K562 (cell line): ENCODE results near the gene ERN1. TPM values are rescaled to one million over a fixed set of nuclear protein-coding genes. Genes with fewer than 3 reads are reported as not detected.
"Not testable (repeated sequence)": the region's sequence is repeated elsewhere in the genome, so short reads cannot be mapped to it uniquely, and the experiment has no call there.

ENCODE experiments used
- ATAC-seq: fragments of 200-7000 bp; cut with Tn5 transposase; 3 replicates; pipeline ENCODE4 v1.9.1; 2020; ENCODE audit warnings: moderate library complexity
- BruUV-seq: library from RNA; stranded (reverse); fragments of 400-500 nt; replicated peaks from 2 replicates; lab custom pipeline; 2021; lab: Mats Ljungman, UMichigan
- CTCF ChIA-PET: fragments of 300-600 bp; formaldehyde crosslinking; extraction: SDS; loops from one replicate; lab custom pipeline; 2021; ENCODE audit warnings: low intra/inter-chr PET ratio; lab: Yijun Ruan, JAX
- POLR2A ChIA-PET: fragments of 300-600, 350-650 bp; sonication (Branson Sonifier 250); formaldehyde crosslinking; extraction: SDS; loops from one replicate; lab custom pipeline; 2021; ENCODE audit warnings: antibody characterized with exemption, inconsistent platforms; lab: Yijun Ruan, JAX
- DNase-seq, 4 experiments: peaks; one replicate each; pipeline versions ENCODE4 v3.0.0 to v3.0.0-alpha.2; 2011 to 2018; ENCODE audit warnings: low spot score in 3 of 4, mixed read lengths in 3 of 4; ENCODE audit errors: extremely low read depth in 1 of 4
- FAIRE-seq: peaks from 2 replicates; lab custom pipeline; 2011; peaks lifted over from hg19 to GRCh38; lab: Jason Lieb, UNC
- H2AFZ ChIP-seq: 2 replicates; pipeline ENCODE4 v1.6.0; 2011; ENCODE audit warnings: low read depth, low read length, control low read depth, inconsistent platforms
- H3K27ac ChIP-seq: fragments of 200-600 bp; 3 replicates; pipeline ENCODE4 v1.8.0; 2011; ENCODE audit warnings: low read depth, mild to moderate bottlenecking, control low read depth, inconsistent platforms, low read length, moderate library complexity, mixed read lengths; ENCODE audit errors: extremely low read depth
- H3K27me3 ChIP-seq, 2 experiments: fragments of 300-600 bp in 1 of 2; 2 replicates in 1 of 2; 3 replicates in 1 of 2; pipeline versions ENCODE4 v1.6.0 to v1.8.0; 2011; ENCODE audit warnings: inconsistent platforms in 2 of 2, low read length in 2 of 2, mild to moderate bottlenecking in 1 of 2, mixed read lengths in 1 of 2, moderate library complexity in 1 of 2; ENCODE audit not compliant: control insufficient read depth in 2 of 2, insufficient read depth in 2 of 2
- H3K36me3 ChIP-seq: fragments of 300-600 bp; 3 replicates; pipeline ENCODE4 v1.8.0; 2011; ENCODE audit warnings: mild to moderate bottlenecking, low read length, inconsistent platforms; ENCODE audit not compliant: control insufficient read depth, insufficient read depth
- H3K4me1 ChIP-seq, 2 experiments: fragments of 200-600 bp in 1 of 2; replicated peaks in 1 of 2; 2 replicates in 1 of 2; 3 replicates in 1 of 2; pipeline versions ENCODE4 v1.5.1 to v1.8.0; 2011; ENCODE audit warnings: inconsistent platforms in 2 of 2, low read length in 2 of 2, mild to moderate bottlenecking in 1 of 2, mixed read lengths in 1 of 2, moderate library complexity in 1 of 2; ENCODE audit not compliant: control insufficient read depth in 2 of 2, insufficient read depth in 2 of 2
- H3K4me2 ChIP-seq: 2 replicates; pipeline ENCODE4 v1.6.1; 2011; ENCODE audit warnings: low read length, control low read depth, inconsistent platforms, mixed read lengths; ENCODE audit not compliant: insufficient read depth
- H3K4me3 ChIP-seq: fragments of 200-600 bp; sonication (generic), shearing (Covaris generic); 2 replicates; pipeline ENCODE4 v1.5.1; 2016; ENCODE audit warnings: control low read depth, inconsistent platforms
- H3K79me2 ChIP-seq: fragments of 200-600 bp; 3 replicates; pipeline ENCODE4 v1.8.0; 2011; ENCODE audit warnings: low read length, inconsistent platforms; ENCODE audit not compliant: control insufficient read depth, insufficient read depth
- H3K9ac ChIP-seq, 2 experiments: 2 replicates each; pipeline versions ENCODE4 v1.6.0 to v1.6.1; 2011; ENCODE audit warnings: low read depth in 2 of 2, low read length in 2 of 2, control low read depth in 1 of 2, inconsistent platforms in 1 of 2, mild to moderate bottlenecking in 1 of 2, mixed read lengths in 1 of 2; ENCODE audit not compliant: insufficient read depth in 1 of 2
- H3K9me1 ChIP-seq: one replicate; pipeline ENCODE4 v1.6.0; 2011; ENCODE audit warnings: inconsistent platforms, mild to moderate bottlenecking, low read length, moderate library complexity; ENCODE audit not compliant: control insufficient read depth, insufficient read depth
- H3K9me3 ChIP-seq: replicated peaks from 2 replicates; pipeline ENCODE4 v1.5.1; 2011; ENCODE audit warnings: low read depth, low read length, inconsistent platforms; ENCODE audit not compliant: control insufficient read depth, insufficient read depth
- H4K20me1 ChIP-seq: replicated peaks from 2 replicates; pipeline ENCODE4 v1.6.1; 2011; ENCODE audit warnings: low read length, inconsistent platforms, mixed read lengths; ENCODE audit not compliant: control insufficient read depth, insufficient read depth
- BDP1 ChIP-seq: IDR thresholded peaks from 3 replicates; pipeline ENCODE4 v1.6.1; 2011; ENCODE audit not compliant: insufficient read length, insufficient read depth
- FUS ChIP-seq: fragments of 200-400 bp; formaldehyde crosslinking; optimal IDR thresholded peaks from 2 replicates; pipeline ENCODE3; 2017; ENCODE audit warnings: low read depth, low read length
- SP1 ChIP-seq: sonication (generic); formaldehyde crosslinking; IDR thresholded peaks from 2 replicates; pipeline ENCODE4 v1.8.1; 2022; ENCODE audit warnings: mild to moderate bottlenecking, missing genetic modification reagents
- ZFP1 ChIP-seq: fragments of 450-650 bp; formaldehyde crosslinking; IDR thresholded peaks from 2 replicates; pipeline ENCODE4 v1.4.0; 2020; ENCODE audit warnings: mild to moderate bottlenecking, mixed read lengths
- ZFP30 ChIP-seq: fragments of 250-450 bp; sonication (Bioruptor Pico); IDR thresholded peaks from 2 replicates; pipeline ENCODE4 v1.8.0; 2022; ENCODE audit warnings: moderate library complexity, mild to moderate bottlenecking, inconsistent platforms, borderline replicate concordance
- ZNF134 ChIP-seq: fragments of 250-450 bp; sonication (Bioruptor Pico); conservative IDR thresholded peaks from 2 replicates; pipeline ENCODE4 v1.4.0; 2020
- ZNF311 ChIP-seq: fragments of 250-450 bp; sonication (Bioruptor Pico); IDR thresholded peaks from 2 replicates; pipeline ENCODE4 v1.4.0; 2020; ENCODE audit warnings: mild to moderate bottlenecking, moderate library complexity
- ZNF561 ChIP-seq: fragments of 450-650 bp; formaldehyde crosslinking; conservative IDR thresholded peaks from 2 replicates; pipeline ENCODE4 v1.4.0; 2020; ENCODE audit warnings: mild to moderate bottlenecking, moderate library complexity
- ZZZ3 ChIP-seq: fragments of 450-650 bp; IDR thresholded peaks from 2 replicates; pipeline ENCODE4 v1.6.1; 2016; ENCODE audit warnings: antibody characterized with exemption, mild to moderate bottlenecking, moderate library complexity
- WGBS: fragments of 100-300 bp; shearing (Covaris generic); methylation state at CpG from one replicate; pipeline ENCODE4 v1.1.6; 2016; ENCODE audit warnings: low coverage, mixed read lengths; ENCODE audit not compliant: insufficient coverage; ENCODE audit errors: missing lambda C conversion rate; 5-methylcytosine and 5-hydroxymethylcytosine counted together
- in situ Hi-C: fragments of 300-500 bp; cut with MboI; formaldehyde crosslinking; loops from 4 replicates; pipeline ENCODE4 v1.15.0; 2018; ENCODE audit warnings: inconsistent platforms, mixed read lengths
- intact Hi-C: fragments of 100-400 bp; cut with micrococcal nuclease; formaldehyde crosslinking; loops from 2 replicates; pipeline ENCODE4 v1.14.2; 2022
- polyA plus RNA-seq, 8 experiments: library from polyadenylated mRNA; depleted of rRNA in 4 of 8; stranded (reverse) in 5 of 8; unstranded in 3 of 8; fragments of >200 nt; fragmentation: Nextera tagmentation in 2 of 8; fragmentation: Illumina TruSeq in 1 of 8; extraction: Ambion mirVana in 2 of 8; extraction: Trizol in 1 of 8; gene quantifications; 2 replicates each; pipeline versions ENCODE4 v1.2.1 to v1.2.3, GENCODE V29; 2011 to 2014; ENCODE audit warnings: inconsistent platforms in 1 of 8, missing spikeins in 1 of 8
- total RNA-seq, 7 experiments: library from RNA; depleted of rRNA in 6 of 7; stranded (reverse); fragments of >200 nt in 6 of 7; fragmentation: Illumina TruSeq in 2 of 7; extraction: Trizol in 2 of 7; gene quantifications; 2 replicates each; pipeline versions ENCODE4 v1.2.1 to v1.2.3, GENCODE V29; 2011 to 2021; ENCODE audit warnings: low replicate concordance in 1 of 7
- TF ChIP-seq, protein P1 (sequence below): fragments of 450-650 bp; formaldehyde crosslinking; IDR thresholded peaks from 2 replicates; pipeline ENCODE4 v1.4.0; 2020; ENCODE audit warnings: mild to moderate bottlenecking, moderate library complexity
- TF ChIP-seq, protein P2 (sequence below): fragments of 250-450 bp; sonication (Bioruptor Pico); IDR thresholded peaks from 2 replicates; pipeline ENCODE4 v1.8.0; 2022; ENCODE audit warnings: inconsistent platforms, mild to moderate bottlenecking, moderate library complexity, borderline replicate concordance

The ERN1 gene
- total and polyA plus RNA-seq, 9 of the 15 experiments (the other 6 are each of a cell fraction or from before 2014, with no cell fraction given): 2.1 to 22.5 (median 7.3) TPM

DNA sequence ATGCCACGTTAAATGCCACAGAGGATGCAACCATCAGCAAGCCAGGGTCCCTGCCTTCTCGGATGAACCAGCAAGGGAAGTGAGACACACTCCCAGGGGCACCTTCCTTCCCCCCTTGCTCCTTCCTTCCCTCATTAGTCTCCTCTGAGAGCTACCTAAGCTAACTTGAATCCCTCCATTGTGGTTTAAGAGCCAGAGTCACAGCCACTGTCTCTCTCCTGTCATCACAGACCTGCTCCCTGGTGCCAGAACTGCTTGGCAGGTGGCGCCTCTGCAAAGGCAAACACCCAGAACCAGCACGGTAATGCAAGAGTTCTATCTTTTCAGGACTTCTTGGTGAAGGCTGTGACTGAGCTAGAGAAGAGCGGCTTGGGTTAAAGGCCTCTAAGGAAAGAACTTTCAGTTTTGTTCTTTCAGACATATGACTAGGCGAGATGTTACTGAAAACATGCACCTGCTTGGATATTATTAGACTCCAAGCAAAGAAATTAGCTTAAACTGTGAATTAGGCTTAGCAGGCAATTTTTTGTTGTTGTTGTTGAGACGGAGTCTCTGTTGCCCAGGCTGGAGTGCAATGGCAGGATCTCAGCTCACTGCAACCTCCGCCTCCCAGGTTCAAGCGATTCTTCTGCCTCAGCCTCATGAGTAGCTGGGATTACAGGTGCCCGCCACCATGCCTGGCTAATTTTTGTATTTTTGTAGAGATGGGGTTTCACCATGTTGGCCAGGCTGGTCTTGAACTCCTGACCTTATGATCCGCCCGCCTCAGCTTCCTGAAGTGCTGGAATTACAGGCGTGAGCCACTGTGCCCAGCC lies 8.8 kb downstream of the ERN1 start:
- FAIRE-seq, H4K20me1 ChIP-seq, in situ Hi-C loops, H3K9me1 ChIP-seq, H3K4me2 ChIP-seq, H2AFZ ChIP-seq, H3K27me3 ChIP-seq, H3K79me2 ChIP-seq, H3K4me1 ChIP-seq, H3K36me3 ChIP-seq, DNase-seq, ATAC-seq, CTCF ChIA-PET, H3K27ac ChIP-seq, H3K4me3 ChIP-seq, H3K9ac ChIP-seq, H3K9me3 ChIP-seq, BruUV-seq, intact Hi-C loops: not testable (repeated sequence)
- POLR2A ChIA-PET: interaction anchor here (0.7 to 0.9 kb wide), 3 partner anchors 8 to 24 kb away, joined by 3 to 4 read pairs (median 3); partner anchors contain the start of gene ERN1
- 94% methylated on average over 12 of the region's 13 CpGs for WGBS

DNA sequence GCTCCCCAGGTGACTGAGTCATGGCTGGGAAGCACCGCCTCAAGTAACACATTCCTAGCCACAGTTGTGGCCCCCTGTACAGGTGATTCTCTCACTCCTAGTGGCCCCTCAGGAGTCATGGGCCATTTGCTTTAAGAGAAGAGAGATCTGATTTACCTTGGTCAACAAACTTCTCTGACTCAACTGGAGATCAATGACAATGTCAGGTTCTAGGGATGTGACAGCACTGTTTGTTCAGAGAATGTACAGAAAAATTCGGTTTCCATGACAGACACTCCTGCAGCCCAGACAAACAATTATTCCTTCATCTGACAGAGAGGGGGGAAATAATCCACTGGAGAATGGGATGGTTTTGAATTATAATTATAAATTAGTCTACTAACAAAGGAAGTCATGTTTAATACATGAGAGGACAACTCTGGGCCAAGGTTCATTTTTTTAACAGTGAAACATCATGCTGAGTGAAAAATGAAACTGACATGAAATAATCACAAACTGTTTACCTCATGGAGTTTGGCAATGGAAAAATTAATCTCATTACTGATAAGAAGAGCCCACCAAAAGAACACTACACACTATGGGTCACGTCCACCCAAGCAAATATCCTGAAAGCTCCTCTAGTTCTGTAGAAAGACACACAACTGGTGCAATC lies 9.7 kb downstream of the ERN1 start:
- no peak overlapping the region for H3K4me2 ChIP-seq
- TF ChIP-seq, protein P1, sequence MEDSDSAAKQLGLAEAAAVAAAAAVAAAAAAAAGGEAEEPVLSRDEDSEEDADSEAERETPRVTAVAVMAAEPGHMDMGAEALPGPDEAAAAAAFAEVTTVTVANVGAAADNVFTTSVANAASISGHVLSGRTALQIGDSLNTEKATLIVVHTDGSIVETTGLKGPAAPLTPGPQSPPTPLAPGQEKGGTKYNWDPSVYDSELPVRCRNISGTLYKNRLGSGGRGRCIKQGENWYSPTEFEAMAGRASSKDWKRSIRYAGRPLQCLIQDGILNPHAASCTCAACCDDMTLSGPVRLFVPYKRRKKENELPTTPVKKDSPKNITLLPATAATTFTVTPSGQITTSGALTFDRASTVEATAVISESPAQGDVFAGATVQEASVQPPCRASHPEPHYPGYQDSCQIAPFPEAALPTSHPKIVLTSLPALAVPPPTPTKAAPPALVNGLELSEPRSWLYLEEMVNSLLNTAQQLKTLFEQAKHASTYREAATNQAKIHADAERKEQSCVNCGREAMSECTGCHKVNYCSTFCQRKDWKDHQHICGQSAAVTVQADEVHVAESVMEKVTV (CRISPR knock-in tag): no peak
- TF ChIP-seq ZNF134 (CRISPR knock-in tag) (no peak), ZZZ3 (no peak), ZFP30 (CRISPR knock-in tag) (no peak), ZNF561 (CRISPR knock-in tag) (no peak), ZNF311 (CRISPR knock-in tag) (no peak), SP1 (CRISPR knock-in tag) (no peak), ZFP1 (no peak), BDP1 (no peak), FUS (no peak)
- TF ChIP-seq, protein P2, sequence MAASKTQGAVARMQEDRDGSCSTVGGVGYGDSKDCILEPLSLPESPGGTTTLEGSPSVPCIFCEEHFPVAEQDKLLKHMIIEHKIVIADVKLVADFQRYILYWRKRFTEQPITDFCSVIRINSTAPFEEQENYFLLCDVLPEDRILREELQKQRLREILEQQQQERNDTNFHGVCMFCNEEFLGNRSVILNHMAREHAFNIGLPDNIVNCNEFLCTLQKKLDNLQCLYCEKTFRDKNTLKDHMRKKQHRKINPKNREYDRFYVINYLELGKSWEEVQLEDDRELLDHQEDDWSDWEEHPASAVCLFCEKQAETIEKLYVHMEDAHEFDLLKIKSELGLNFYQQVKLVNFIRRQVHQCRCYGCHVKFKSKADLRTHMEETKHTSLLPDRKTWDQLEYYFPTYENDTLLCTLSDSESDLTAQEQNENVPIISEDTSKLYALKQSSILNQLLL (CRISPR knock-in tag): no peak

More for the DNA sequence above, 9.7 kb downstream of the ERN1 start:
- no peaks in the 10 kb centered on the region for H3K9me3 ChIP-seq
- WGBS: 67% methylated on average over 3 of the region's 3 CpGs
- FAIRE-seq: no peak
- no TSS peak for BruUV-seq
- ATAC-seq: no peak
- no peaks in the 10 kb centered on the region for H3K9me1 ChIP-seq
- no peak overlapping the region for H3K9ac ChIP-seq
- ChIA-PET POLR2A (interaction anchor here (0.6 to 0.7 kb wide), 4 partner anchors 9 to 34 kb away, joined by 3 to 4 read pairs (median 3); partner anchors contain the start of gene ERN1), CTCF (interaction anchor here (0.6 kb wide), 1 partner anchor 216 kb away, joined by 4 read pairs; no protein-coding TSS in a partner anchor)
- peaks cover 6 to 8% of the 10 kb centered on the region in 2 experiments for H3K4me1 ChIP-seq
- intact Hi-C loops (no loop called here), in situ Hi-C loops (no loop called here)
- peaks cover 4% of the 10 kb centered on the region; the same call in 2 of the 3 replicates for H3K79me2 ChIP-seq
- H3K27ac ChIP-seq: no peak overlapping the region
- no peak overlapping the region for H3K4me3 ChIP-seq
- H2AFZ ChIP-seq: no peak overlapping the region
- DNase-seq: no peak
- H4K20me1 ChIP-seq: no peaks in the 10 kb centered on the region
- H3K36me3 ChIP-seq: peaks cover 2% of the 10 kb centered on the region; the same call in 1 of the 3 replicates
- H3K27me3 ChIP-seq: no peaks in the 10 kb centered on the region
